ENCODE measurements around the gene IKZF2.

GRCh38 chr2:213084261-213084660 is 67.2 kb downstream of the IKZF2 start:
- no peak for TF ChIP-seq CTCF (conservative IDR thresholded peaks at IDR 0.05; ENCODE audit: low read depth, low read length)
- no peak for TF ChIP-seq POLR2A (IDR thresholded peaks at IDR 0.05; ENCODE audit: low read depth, low read length)

All from IMR-90 (cell line).